H9 (cell line): ENCODE data around the gene GAS6. TPM values are rescaled to one million over a fixed set of nuclear protein-coding genes. Genes with fewer than 3 reads are reported as not detected.

ENCODE experiments used
- DNase-seq: peaks from one replicate; pipeline ENCODE4 v3.0.0-alpha.2; 2017
- H2AFZ ChIP-seq: one replicate; pipeline ENCODE4 v1.6.1; 2013; ENCODE audit warnings: mild to moderate bottlenecking, low read length, control low read depth, moderate library complexity
- H2AK5ac ChIP-seq: 2 replicates; pipeline ENCODE4 v1.6.1; 2013; ENCODE audit warnings: low read length, control low read depth, mixed read lengths; ENCODE audit not compliant: insufficient read length
- H2BK120ac ChIP-seq: one replicate; pipeline ENCODE4 v1.6.1; 2013; ENCODE audit warnings: low read depth, mild to moderate bottlenecking, low read length, control low read depth, inconsistent platforms; ENCODE audit not compliant: poor library complexity, severe bottlenecking
- H2BK12ac ChIP-seq: 2 replicates; pipeline ENCODE4 v1.6.1; 2013; ENCODE audit warnings: low read length, control low read depth, mixed read lengths, low read depth; ENCODE audit not compliant: insufficient read length
- H2BK15ac ChIP-seq: 2 replicates; pipeline ENCODE4 v1.6.1; 2013; ENCODE audit warnings: low read depth, low read length, control low read depth
- H2BK20ac ChIP-seq: one replicate; pipeline ENCODE4 v1.6.1; 2013; ENCODE audit warnings: low read depth, mild to moderate bottlenecking, low read length, control low read depth, inconsistent platforms; ENCODE audit not compliant: poor library complexity, severe bottlenecking
- H2BK5ac ChIP-seq: 2 replicates; pipeline ENCODE4 v1.6.1; 2013; ENCODE audit warnings: low read length, control low read depth, mixed read lengths; ENCODE audit not compliant: insufficient read length
- H3K14ac ChIP-seq: 2 replicates; pipeline ENCODE4 v1.6.1; 2013; ENCODE audit warnings: low read length, control low read depth; ENCODE audit not compliant: insufficient read depth
- H3K18ac ChIP-seq: 2 replicates; pipeline ENCODE4 v1.6.1; 2013; ENCODE audit warnings: low read depth, mild to moderate bottlenecking, mixed read lengths, low read length, control low read depth; ENCODE audit not compliant: insufficient read length
- H3K23ac ChIP-seq: 2 replicates; pipeline ENCODE4 v1.6.1; 2013; ENCODE audit warnings: low read length, control low read depth, mixed read lengths, low read depth; ENCODE audit not compliant: insufficient read length
- H3K23me2 ChIP-seq: 2 replicates; pipeline ENCODE4 v1.6.1; 2013; ENCODE audit warnings: low read depth, mild to moderate bottlenecking, mixed read lengths, low read length, control low read depth; ENCODE audit not compliant: insufficient read length, poor library complexity, severe bottlenecking
- H3K27ac ChIP-seq: 2 replicates; pipeline ENCODE4 v1.5.1; 2013; ENCODE audit warnings: low read length, control low read depth, mixed read lengths, low read depth; ENCODE audit not compliant: insufficient read length
- H3K27me3 ChIP-seq: 2 replicates; pipeline ENCODE4 v1.6.1; 2013; ENCODE audit warnings: low read length, control low read depth, inconsistent platforms; ENCODE audit not compliant: insufficient read depth
- H3K4ac ChIP-seq: 2 replicates; pipeline ENCODE4 v1.6.1; 2013; ENCODE audit warnings: low read depth, mild to moderate bottlenecking, control low read depth, inconsistent platforms, low read length, moderate library complexity
- H3K4me1 ChIP-seq: 2 replicates; pipeline ENCODE4 v1.6.1; 2013; ENCODE audit warnings: low read length, control low read depth, inconsistent platforms; ENCODE audit not compliant: insufficient read depth
- H3K4me2 ChIP-seq: 2 replicates; pipeline ENCODE4 v1.6.1; 2013; ENCODE audit warnings: low read length, control low read depth, mixed read lengths; ENCODE audit not compliant: insufficient read length, insufficient read depth
- H3K56ac ChIP-seq: 2 replicates; pipeline ENCODE4 v1.6.1; 2013; ENCODE audit warnings: low read depth, mild to moderate bottlenecking, mixed read lengths, low read length, control low read depth; ENCODE audit not compliant: insufficient read length
- H3K79me1 ChIP-seq: 2 replicates; pipeline ENCODE4 v1.6.1; 2013; ENCODE audit warnings: low read depth, mild to moderate bottlenecking, moderate library complexity, low read length, control low read depth, inconsistent platforms; ENCODE audit not compliant: insufficient read depth, poor library complexity, severe bottlenecking
- H3K79me2 ChIP-seq: 2 replicates; pipeline ENCODE4 v1.6.1; 2013; ENCODE audit warnings: low read length, control low read depth, inconsistent platforms; ENCODE audit not compliant: insufficient read depth
- H3K9ac ChIP-seq: 2 replicates; pipeline ENCODE4 v1.6.1; 2013; ENCODE audit warnings: low read length, control low read depth, mixed read lengths; ENCODE audit not compliant: insufficient read length; ENCODE audit errors: extremely low read depth
- H3K9me3 ChIP-seq: one replicate; pipeline ENCODE4 v1.6.1; 2013; ENCODE audit warnings: low read depth, low read length, inconsistent platforms; ENCODE audit not compliant: control insufficient read depth
- H3T11ph ChIP-seq: one replicate; pipeline ENCODE4 v1.6.1; 2013; ENCODE audit warnings: mild to moderate bottlenecking, low read length, control low read depth, inconsistent platforms
- H4K20me1 ChIP-seq: one replicate; pipeline ENCODE4 v1.6.1; 2013; ENCODE audit not compliant: control insufficient read depth, insufficient read length, insufficient read depth
- H4K5ac ChIP-seq: 2 replicates; pipeline ENCODE4 v1.6.1; 2013; ENCODE audit warnings: low read depth, mild to moderate bottlenecking, mixed read lengths, low read length, control low read depth; ENCODE audit not compliant: insufficient read length
- H4K8ac ChIP-seq: replicated peaks from 2 replicates; pipeline ENCODE4 v1.6.1; 2013; ENCODE audit warnings: low read length, control low read depth, mixed read lengths, low read depth; ENCODE audit not compliant: insufficient read length
- H4K91ac ChIP-seq: 2 replicates; pipeline ENCODE4 v1.6.1; 2013; ENCODE audit warnings: low read depth, mild to moderate bottlenecking, moderate library complexity, mixed read lengths, low read length, control low read depth; ENCODE audit not compliant: insufficient read length
- H3K27ac Mint-ChIP-seq, 3 experiments: 2 replicates in 2 of 3; 3 replicates in 1 of 3; pipeline ENCODE4 v1.8.0; 2020 to 2021; ENCODE audit warnings: mixed read lengths in 3 of 3, mild to moderate bottlenecking in 1 of 3, moderate library complexity in 1 of 3
- H3K27me3 Mint-ChIP-seq: 2 replicates; pipeline ENCODE4 v1.8.0; 2021; ENCODE audit warnings: low read depth, mild to moderate bottlenecking, moderate library complexity, mixed read lengths
- H3K36me3 Mint-ChIP-seq, 3 experiments: 2 replicates in 2 of 3; 3 replicates in 1 of 3; pipeline ENCODE4 v1.8.0; 2020 to 2021; ENCODE audit warnings: low read depth in 3 of 3, mixed read lengths in 3 of 3; ENCODE audit not compliant: insufficient read depth in 1 of 3
- H3K4me1 Mint-ChIP-seq, 2 experiments: 2 replicates each; pipeline ENCODE4 v1.8.0; 2020; ENCODE audit warnings: mixed read lengths in 2 of 2
- H3K4me3 Mint-ChIP-seq, 2 experiments: 2 replicates in 1 of 2; 3 replicates in 1 of 2; pipeline ENCODE4 v1.8.0; 2020 to 2021; ENCODE audit warnings: mild to moderate bottlenecking in 2 of 2, mixed read lengths in 2 of 2, moderate library complexity in 1 of 2
- H3K9me3 Mint-ChIP-seq, 2 experiments: 2 replicates in 1 of 2; 3 replicates in 1 of 2; pipeline ENCODE4 v1.8.0; 2020; ENCODE audit warnings: mild to moderate bottlenecking in 2 of 2, mixed read lengths in 2 of 2, moderate library complexity in 1 of 2
- WGBS: extraction: QIAGEN DNeasy Blood & Tissue Kit; methylation state at CpG from one replicate; pipeline ENCODE4 v1.1.7; 2013; ENCODE audit warnings: missing lambda C conversion rate, low lambda C conversion rate, mixed read lengths; ENCODE audit not compliant: insufficient read length; ENCODE audit errors: extremely low coverage; 5-methylcytosine and 5-hydroxymethylcytosine counted together
- total RNA-seq: library from RNA; stranded (reverse); gene quantifications from 2 replicates; pipeline ENCODE4 v1.2.1, GENCODE V29; 2021
- TF ChIP-seq, protein P1 (sequence below): fragments of 200-600 bp; sonication (generic); conservative IDR thresholded peaks from 3 replicates; pipeline ENCODE4 v1.8.0; 2021; ENCODE audit warnings: antibody characterized with exemption, mild to moderate bottlenecking

Gene GAS6
- total RNA-seq, 1 experiment from 2014 or later: 20.5 TPM

DNA sequence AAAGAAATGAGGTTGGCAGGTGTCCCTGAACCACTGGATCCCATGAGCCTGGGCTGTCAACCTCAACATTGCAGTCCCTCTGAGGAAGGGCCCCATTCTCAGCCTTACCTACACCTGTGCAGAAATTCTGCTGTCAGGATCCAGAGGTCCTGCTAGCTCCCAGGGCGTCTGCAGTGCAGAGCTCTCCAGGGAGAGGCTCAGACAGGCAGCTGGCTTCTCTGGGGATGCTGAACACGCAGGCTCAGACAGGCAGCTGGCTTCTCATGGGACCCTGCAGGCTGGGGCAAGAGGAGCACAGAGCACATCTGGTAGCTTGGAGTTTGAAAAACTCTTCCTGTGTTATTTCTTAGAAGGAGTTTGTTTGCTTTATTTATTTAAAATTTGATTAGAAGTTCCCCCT, 53.9 kb downstream of the GAS6 start:
- Histone ChIP-seq H3K4me1 (no peaks in the 10 kb centered on the region), H3K27ac (no peak overlapping the region), H3K27me3 (no peaks in the 10 kb centered on the region), H4K5ac (no peak overlapping the region), H3T11ph (no peak overlapping the region), H4K8ac (no peak overlapping the region), H3K56ac (no peak overlapping the region), H3K9me3 (no peaks in the 10 kb centered on the region), H3K23me2 (no peaks in the 10 kb centered on the region), H2AK5ac (no peak overlapping the region), H2BK12ac (no peak overlapping the region), H2BK20ac (no peak overlapping the region), H2BK5ac (no peak overlapping the region), H2BK15ac (no peak overlapping the region), H3K9ac (no peak overlapping the region), H2BK120ac (no peak overlapping the region), H3K14ac (no peak overlapping the region), H3K4ac (no peak overlapping the region), H3K79me2 (no peaks in the 10 kb centered on the region), H4K91ac (no peak overlapping the region), H3K23ac (no peak overlapping the region), H4K20me1 (no peaks in the 10 kb centered on the region), H2AFZ (no peak overlapping the region), H3K79me1 (no peaks in the 10 kb centered on the region), H3K4me2 (no peak overlapping the region), H3K18ac (no peak overlapping the region)
- TF ChIP-seq, protein P1, sequence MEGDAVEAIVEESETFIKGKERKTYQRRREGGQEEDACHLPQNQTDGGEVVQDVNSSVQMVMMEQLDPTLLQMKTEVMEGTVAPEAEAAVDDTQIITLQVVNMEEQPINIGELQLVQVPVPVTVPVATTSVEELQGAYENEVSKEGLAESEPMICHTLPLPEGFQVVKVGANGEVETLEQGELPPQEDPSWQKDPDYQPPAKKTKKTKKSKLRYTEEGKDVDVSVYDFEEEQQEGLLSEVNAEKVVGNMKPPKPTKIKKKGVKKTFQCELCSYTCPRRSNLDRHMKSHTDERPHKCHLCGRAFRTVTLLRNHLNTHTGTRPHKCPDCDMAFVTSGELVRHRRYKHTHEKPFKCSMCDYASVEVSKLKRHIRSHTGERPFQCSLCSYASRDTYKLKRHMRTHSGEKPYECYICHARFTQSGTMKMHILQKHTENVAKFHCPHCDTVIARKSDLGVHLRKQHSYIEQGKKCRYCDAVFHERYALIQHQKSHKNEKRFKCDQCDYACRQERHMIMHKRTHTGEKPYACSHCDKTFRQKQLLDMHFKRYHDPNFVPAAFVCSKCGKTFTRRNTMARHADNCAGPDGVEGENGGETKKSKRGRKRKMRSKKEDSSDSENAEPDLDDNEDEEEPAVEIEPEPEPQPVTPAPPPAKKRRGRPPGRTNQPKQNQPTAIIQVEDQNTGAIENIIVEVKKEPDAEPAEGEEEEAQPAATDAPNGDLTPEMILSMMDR: no peak
- H3K36me3 Mint-ChIP-seq: peaks cover 3 to 12% (median 8%) of the 10 kb centered on the region in 3 experiments
- DNase-seq: no peak
- no peak overlapping the region for H3K4me3 Mint-ChIP-seq
- H3K4me1 Mint-ChIP-seq: no peaks in the 10 kb centered on the region
- H3K27me3 Mint-ChIP-seq: peaks cover 3% of the 10 kb centered on the region
- H3K9me3 Mint-ChIP-seq: peaks cover 18 to 21% of the 10 kb centered on the region in 2 experiments
- no CpG with 5 or more reads among the region's 2 CpGs for WGBS
- no peak overlapping the region; a peak in 1 of 7 replicates for H3K27ac Mint-ChIP-seq
